H1 (cell line): ENCODE data around the gene LTBP1. TPM values are rescaled to one million over a fixed set of nuclear protein-coding genes. Genes with fewer than 3 reads are reported as not detected.

Source experiments
- CTCF ChIA-PET: fragments of 300-600 bp; sonication (Branson Sonifier 250); formaldehyde crosslinking; loops from one replicate; lab custom pipeline; 2021; ENCODE audit not compliant: partially characterized antibody; lab: Charles Lee
- POLR2A ChIA-PET: fragments of 300-600 bp; sonication (Branson Sonifier 250); formaldehyde crosslinking; loops from one replicate; lab custom pipeline; 2021; ENCODE audit warnings: inconsistent platforms; ENCODE audit not compliant: partially characterized antibody; lab: Charles Lee
- DNase-seq, 2 experiments: peaks; one replicate each; pipeline versions ENCODE4 v3.0.0 to v3.0.0-alpha.2; 2010 to 2022; ENCODE audit warnings: low spot score in 2 of 2, low read depth in 1 of 2, mixed read lengths in 1 of 2
- FAIRE-seq: peaks from 2 replicates; lab custom pipeline; 2011; peaks lifted over from hg19 to GRCh38; lab: Jason Lieb, UNC
- H2AFZ ChIP-seq: 2 replicates; pipeline ENCODE4 v1.8.1; 2012; ENCODE audit warnings: low read length, inconsistent platforms
- H2AK5ac ChIP-seq: 2 replicates; pipeline ENCODE4 v1.6.1; 2013; ENCODE audit warnings: low read depth, low read length
- H2BK120ac ChIP-seq: replicated peaks from 2 replicates; pipeline ENCODE3; 2013; ENCODE audit warnings: low read depth, low read length, inconsistent platforms
- H2BK12ac ChIP-seq: 2 replicates; pipeline ENCODE4 v1.6.1; 2013; ENCODE audit warnings: low read depth, low read length
- H2BK15ac ChIP-seq: 2 replicates; pipeline ENCODE4 v1.6.1; 2013; ENCODE audit warnings: low read length
- H2BK20ac ChIP-seq: 2 replicates; pipeline ENCODE4 v1.6.1; 2013; ENCODE audit warnings: low read length
- H2BK5ac ChIP-seq: 2 replicates; pipeline ENCODE4 v1.6.1; 2013; ENCODE audit warnings: low read depth, low read length
- H3K14ac ChIP-seq: 2 replicates; pipeline ENCODE4 v1.6.1; 2013; ENCODE audit warnings: inconsistent platforms; ENCODE audit not compliant: insufficient read length
- H3K18ac ChIP-seq: 2 replicates; pipeline ENCODE4 v1.6.1; 2013; ENCODE audit warnings: low read length; ENCODE audit errors: extremely low read depth
- H3K23ac ChIP-seq: 2 replicates; pipeline ENCODE4 v1.6.1; 2013; ENCODE audit warnings: inconsistent platforms; ENCODE audit not compliant: insufficient read length
- H3K23me2 ChIP-seq: 2 replicates; pipeline ENCODE4 v1.6.1; 2013; ENCODE audit warnings: low read depth, low read length
- H3K27ac ChIP-seq: 2 replicates; pipeline ENCODE4 v1.6.1; 2011; ENCODE audit warnings: low read depth, low read length, inconsistent platforms
- H3K27me3 ChIP-seq, 4 experiments: replicated peaks in 1 of 4; 1 replicate in 1 of 4; 2 replicates in 3 of 4; pipeline versions ENCODE4 v1.6.1 to v1.8.1; 2011 to 2013; ENCODE audit warnings: low read length in 3 of 4, mild to moderate bottlenecking in 3 of 4, inconsistent platforms in 2 of 4, mixed read lengths in 2 of 4, moderate library complexity in 1 of 4; ENCODE audit not compliant: control insufficient read depth in 3 of 4, insufficient read depth in 3 of 4; ENCODE audit errors: extremely low read depth in 1 of 4
- H3K36me3 ChIP-seq, 4 experiments: 2 replicates each; pipeline versions ENCODE4 v1.6.1 to v1.8.1; 2011 to 2013; ENCODE audit warnings: mild to moderate bottlenecking in 4 of 4, low read length in 3 of 4, moderate library complexity in 2 of 4, control low read depth in 1 of 4, inconsistent platforms in 1 of 4; ENCODE audit not compliant: insufficient read depth in 4 of 4, control insufficient read depth in 2 of 4
- H3K4ac ChIP-seq: replicated peaks from 2 replicates; pipeline ENCODE3; 2013; ENCODE audit warnings: low read length, low read depth, mixed read lengths, inconsistent platforms; ENCODE audit not compliant: insufficient read length
- H3K4me1 ChIP-seq, 4 experiments: replicated peaks in 1 of 4; 1 replicate in 1 of 4; 2 replicates in 3 of 4; pipeline versions ENCODE4 v1.6.1 to v1.8.1; 2011 to 2013; ENCODE audit warnings: low read length in 3 of 4, inconsistent platforms in 2 of 4, mixed read lengths in 1 of 4; ENCODE audit not compliant: insufficient read depth in 4 of 4, control insufficient read depth in 3 of 4
- H3K4me2 ChIP-seq, 2 experiments: 2 replicates each; pipeline versions ENCODE4 v1.6.1 to v1.8.1; 2011 to 2013; ENCODE audit warnings: low read depth in 2 of 2, low read length in 2 of 2, control low read depth in 1 of 2, inconsistent platforms in 1 of 2, mild to moderate bottlenecking in 1 of 2; ENCODE audit not compliant: insufficient read depth in 1 of 2
- H3K4me3 ChIP-seq, 4 experiments: fragments of 200-600, 300-600 bp in 1 of 4; sonication (generic), shearing (Covaris generic), sonication (Bioruptor Twin) in 1 of 4; 2 replicates each; pipeline versions ENCODE4 v1.5.1 to v1.8.1; 2011 to 2016; ENCODE audit warnings: low read length in 4 of 4, low read depth in 3 of 4, control low read depth in 2 of 4, inconsistent platforms in 2 of 4, mild to moderate bottlenecking in 2 of 4, mixed read lengths in 1 of 4, moderate library complexity in 1 of 4; ENCODE audit not compliant: insufficient read depth in 2 of 4; ENCODE audit errors: extremely low read depth in 1 of 4
- H3K56ac ChIP-seq: replicated peaks from 2 replicates; pipeline ENCODE3; 2013; ENCODE audit warnings: low read depth, mild to moderate bottlenecking, mixed read lengths, low read length, inconsistent platforms; ENCODE audit not compliant: insufficient read length
- H3K79me1 ChIP-seq: 2 replicates; pipeline ENCODE4 v1.6.1; 2013; ENCODE audit warnings: low read depth, low read length, control low read depth
- H3K79me2 ChIP-seq, 2 experiments: 2 replicates each; pipeline versions ENCODE4 v1.6.1 to v1.8.1; 2012 to 2013; ENCODE audit warnings: low read length in 2 of 2, mild to moderate bottlenecking in 2 of 2, inconsistent platforms in 1 of 2; ENCODE audit not compliant: insufficient read depth in 2 of 2, control insufficient read depth in 1 of 2
- H3K9ac ChIP-seq, 4 experiments: replicated peaks in 1 of 4; 1 replicate in 1 of 4; 2 replicates in 3 of 4; pipeline versions ENCODE4 v1.6.1 to v1.8.1; 2011 to 2013; ENCODE audit warnings: low read depth in 3 of 4, low read length in 3 of 4, control low read depth in 2 of 4, mild to moderate bottlenecking in 2 of 4, moderate library complexity in 2 of 4, inconsistent platforms in 1 of 4; ENCODE audit errors: extremely low read depth in 1 of 4
- H3K9me3 ChIP-seq, 2 experiments: 2 replicates each; pipeline versions ENCODE4 v1.6.1 to v1.8.1; 2012 to 2013; ENCODE audit warnings: mild to moderate bottlenecking in 2 of 2, moderate library complexity in 2 of 2, control low read depth in 1 of 2, inconsistent platforms in 1 of 2, low read depth in 1 of 2, low read length in 1 of 2, mixed read lengths in 1 of 2; ENCODE audit not compliant: insufficient read depth in 2 of 2
- H4K20me1 ChIP-seq, 2 experiments: replicated peaks in 1 of 2; 2 replicates each; pipeline versions ENCODE3 to v1.8.1; 2011 to 2013; ENCODE audit warnings: inconsistent platforms in 2 of 2, low read length in 2 of 2, mild to moderate bottlenecking in 1 of 2; ENCODE audit not compliant: insufficient read depth in 2 of 2, control insufficient read depth in 1 of 2
- H4K5ac ChIP-seq: 2 replicates; pipeline ENCODE4 v1.6.1; 2013; ENCODE audit warnings: low read length, low read depth, mixed read lengths, inconsistent platforms; ENCODE audit not compliant: insufficient read length
- H4K8ac ChIP-seq: 2 replicates; pipeline ENCODE4 v1.8.0; 2013; ENCODE audit warnings: mild to moderate bottlenecking, moderate library complexity, low read length, inconsistent platforms; ENCODE audit not compliant: insufficient read depth; ENCODE audit errors: extremely low read depth
- H4K91ac ChIP-seq: replicated peaks from 2 replicates; pipeline ENCODE3; 2013; ENCODE audit warnings: low read length, mixed read lengths, inconsistent platforms; ENCODE audit not compliant: insufficient read length
- CHD1 ChIP-seq: IDR thresholded peaks from 2 replicates; pipeline ENCODE4 v1.6.1; 2012; ENCODE audit warnings: low read depth, low read length, improper control_type of control experiment
- CTCF ChIP-seq, 3 experiments: IDR thresholded peaks; 1 replicate in 2 of 3; 2 replicates in 1 of 3; pipeline versions ENCODE4 v1.5.1 to v1.6.1; 2011; ENCODE audit warnings: low read length in 3 of 3, mild to moderate bottlenecking in 3 of 3, inconsistent platforms in 2 of 3, low read depth in 1 of 3, moderate library complexity in 1 of 3; ENCODE audit not compliant: insufficient read depth in 1 of 3; ENCODE audit errors: control extremely low read depth in 1 of 3
- FOSL1 ChIP-seq: IDR thresholded peaks from 2 replicates; pipeline ENCODE4 v1.6.1; 2011; ENCODE audit warnings: mild to moderate bottlenecking, low read depth, low read length, moderate library complexity; ENCODE audit not compliant: insufficient read depth
- HDAC2 ChIP-seq, 2 experiments: fragments of 300-600 bp in 1 of 2; sonication (generic) in 1 of 2; IDR thresholded peaks; 2 replicates each; pipeline ENCODE4 v1.6.1; 2011 to 2012; ENCODE audit warnings: low read depth in 2 of 2, low read length in 2 of 2, mild to moderate bottlenecking in 2 of 2, moderate library complexity in 2 of 2, borderline replicate concordance in 1 of 2, inconsistent platforms in 1 of 2
- KDM1A ChIP-seq: fragments of 200-600, 300-600 bp; sonication (generic); IDR thresholded peaks from 2 replicates; pipeline ENCODE4 v1.7.1; 2016; ENCODE audit warnings: mild to moderate bottlenecking, low read length, borderline replicate concordance
- RNF2 ChIP-seq: fragments of 200-900, 300-1000 bp; sonication (generic); IDR thresholded peaks from 2 replicates; pipeline ENCODE4 v1.7.1; 2016; ENCODE audit warnings: borderline replicate concordance, low read depth, mild to moderate bottlenecking, antibody characterized with exemption, low read length; ENCODE audit not compliant: poor library complexity, severe bottlenecking; ENCODE audit errors: missing control alignments
- SP2 ChIP-seq: IDR thresholded peaks from 2 replicates; pipeline ENCODE4 v1.6.1; 2012; ENCODE audit warnings: mild to moderate bottlenecking, low read length, inconsistent platforms
- SP4 ChIP-seq: IDR thresholded peaks from 2 replicates; pipeline ENCODE4 v1.6.1; 2012; ENCODE audit warnings: low read length, inconsistent platforms
- TEAD4 ChIP-seq: IDR thresholded peaks from 2 replicates; pipeline ENCODE4 v1.6.1; 2012; ENCODE audit warnings: low read depth, low read length, inconsistent platforms, mixed read lengths
- USF2 ChIP-seq: IDR thresholded peaks from 2 replicates; pipeline ENCODE4 v1.6.1; 2011; ENCODE audit warnings: low read length, improper control_type of control experiment
- WGBS, 2 experiments: shearing (Covaris generic) in 1 of 2; methylation state at CpG; one replicate each; pipeline versions ENCODE4 v1.1.6 to v1.1.7; 2013 to 2015; ENCODE audit warnings: low lambda C conversion rate in 2 of 2, mixed read lengths in 2 of 2, inconsistent platforms in 1 of 2, low coverage in 1 of 2, missing lambda C conversion rate in 1 of 2; ENCODE audit not compliant: insufficient replicate concordance in 2 of 2, insufficient coverage in 1 of 2, insufficient read length in 1 of 2; ENCODE audit errors: extremely low coverage in 1 of 2, missing lambda C conversion rate in 1 of 2; 5-methylcytosine and 5-hydroxymethylcytosine counted together
- polyA plus RNA-seq, 7 experiments: library from polyadenylated mRNA; depleted of rRNA in 3 of 7; stranded (reverse) in 5 of 7; unstranded in 2 of 7; fragments of >200 nt in 5 of 7; fragments of 200-250 nt in 2 of 7; gene quantifications; 1 replicate in 5 of 7; 2 replicates in 1 of 7; 4 replicates in 1 of 7; pipeline versions ENCODE4 v1.2.1 to v1.2.3, GENCODE V29; 2011 to 2013; ENCODE audit warnings: missing spikeins in 2 of 7, mixed read lengths in 2 of 7
- total RNA-seq: library from RNA; stranded (reverse); fragmentation: NEBNext Ultra II Directional; extraction: Animal tissue kit (Norgen Biotek cat#: 25700); gene quantifications from 2 replicates; pipeline ENCODE4 v1.2.1, GENCODE V29; 2021

LTBP1 gene
- total and polyA plus RNA-seq, 2 of the 8 experiments (the other 6 are each of a cell fraction or from before 2014, with no cell fraction given) = 15.4 to 24.7 TPM

GRCh38 chr2:33425161-33425560 is 478.4 kb downstream of the LTBP1 start:
- CTCF ChIA-PET = interaction anchor here (0.7 to 1.4 kb wide), 4 partner anchors 10 to 539 kb away, joined by 3 to 4 read pairs (median 3); no protein-coding TSS in a partner anchor
- Histone ChIP-seq H3K4ac (no peak overlapping the region), H3K27me3 (no peaks in the 10 kb centered on the region), H3K79me1 (no peaks in the 10 kb centered on the region), H2BK12ac (no peak overlapping the region), H2BK15ac (no peak overlapping the region), H3K18ac (no peak overlapping the region), H3K9ac (no peak overlapping the region), H4K5ac (no peak overlapping the region), H4K91ac (no peak overlapping the region), H3K36me3 (no peaks in the 10 kb centered on the region), H4K8ac (no peak overlapping the region), H3K79me2 (no peaks in the 10 kb centered on the region), H2BK20ac (no peak overlapping the region), H2BK120ac (no peak overlapping the region), H3K23me2 (no peaks in the 10 kb centered on the region), H3K4me1 (no peaks in the 10 kb centered on the region), H3K14ac (no peak overlapping the region), H3K56ac (no peak overlapping the region), H4K20me1 (no peaks in the 10 kb centered on the region), H3K23ac (no peak overlapping the region), H2AFZ (no peak overlapping the region; the same call in 1 of the 2 replicates), H3K4me2 (no peak overlapping the region), H2BK5ac (no peak overlapping the region), H3K27ac (no peak overlapping the region), H3K9me3 (no peaks in the 10 kb centered on the region), H3K4me3 (no peak overlapping the region), H2AK5ac (no peak overlapping the region)
- DNase-seq (no peak), FAIRE-seq (no peak)
- POLR2A ChIA-PET = no interaction called here
- WGBS, 2 experiments = 85% methylated on average over 1 of the region's 1 CpG; no CpG with 5 or more reads in 1 of the 2 experiments
- no peak for TF ChIP-seq TEAD4
- no peak for TF ChIP-seq KDM1A
- TF ChIP-seq USF2 = no peak
- TF ChIP-seq CHD1 = no peak
- no peak for TF ChIP-seq SP4
- no peak for TF ChIP-seq SP2
- TF ChIP-seq RNF2 = no peak
- TF ChIP-seq HDAC2 (IDR thresholded peaks at IDR 0.05; ENCODE audit: borderline replicate concordance in 1 of 2, low read depth in 2 of 2, low read length in 2 of 2) = no peak
- no peak for TF ChIP-seq CTCF (IDR thresholded peaks at IDR 0.05; ENCODE audit: control extremely low read depth in 1 of 3, insufficient read depth in 1 of 3, low read depth in 1 of 3, low read length in 3 of 3)
- TF ChIP-seq FOSL1 = no peak
